Mammary epithelial cell (primary cell): ENCODE results near the gene USP12.

Experiments used
- EZH2 ChIP-seq: IDR thresholded peaks from 2 replicates; pipeline ENCODE4 v1.6.1; 2012; ENCODE audit warnings: low read length, inconsistent platforms, borderline replicate concordance
- TF ChIP-seq, protein P1 (sequence below), 2 donors: IDR thresholded peaks in 1 of 2; conservative IDR thresholded peaks in 1 of 2; 2 replicates each; pipeline ENCODE4 v1.5.1; 2011 to 2012; ENCODE audit warnings: inconsistent platforms in 2 of 2, low read length in 2 of 2, mild to moderate bottlenecking in 2 of 2, control low read depth in 1 of 2, low read depth in 1 of 2; ENCODE audit not compliant: insufficient read depth in 1 of 2; ENCODE audit errors: extremely low read depth in 1 of 2

GRCh38 chr13:27053210-27053884 lies 118.3 kb downstream of the USP12 start:
- TF ChIP-seq, protein P1, sequence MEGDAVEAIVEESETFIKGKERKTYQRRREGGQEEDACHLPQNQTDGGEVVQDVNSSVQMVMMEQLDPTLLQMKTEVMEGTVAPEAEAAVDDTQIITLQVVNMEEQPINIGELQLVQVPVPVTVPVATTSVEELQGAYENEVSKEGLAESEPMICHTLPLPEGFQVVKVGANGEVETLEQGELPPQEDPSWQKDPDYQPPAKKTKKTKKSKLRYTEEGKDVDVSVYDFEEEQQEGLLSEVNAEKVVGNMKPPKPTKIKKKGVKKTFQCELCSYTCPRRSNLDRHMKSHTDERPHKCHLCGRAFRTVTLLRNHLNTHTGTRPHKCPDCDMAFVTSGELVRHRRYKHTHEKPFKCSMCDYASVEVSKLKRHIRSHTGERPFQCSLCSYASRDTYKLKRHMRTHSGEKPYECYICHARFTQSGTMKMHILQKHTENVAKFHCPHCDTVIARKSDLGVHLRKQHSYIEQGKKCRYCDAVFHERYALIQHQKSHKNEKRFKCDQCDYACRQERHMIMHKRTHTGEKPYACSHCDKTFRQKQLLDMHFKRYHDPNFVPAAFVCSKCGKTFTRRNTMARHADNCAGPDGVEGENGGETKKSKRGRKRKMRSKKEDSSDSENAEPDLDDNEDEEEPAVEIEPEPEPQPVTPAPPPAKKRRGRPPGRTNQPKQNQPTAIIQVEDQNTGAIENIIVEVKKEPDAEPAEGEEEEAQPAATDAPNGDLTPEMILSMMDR (conservative IDR thresholded peaks at IDR 0.05 in 1 of 2, IDR thresholded peaks at IDR 0.05 in 1 of 2; ENCODE audit: extremely low read depth in 1 of 2, insufficient read depth in 1 of 2, low read depth in 1 of 2, low read length in 2 of 2), result no peak
- TF ChIP-seq EZH2, result no peak
